Sigmoid colon (tissue), 4 donors: ENCODE results near the gene PCP4.

Experiments used
- CTCF ChIP-seq, 4 experiments: fragments of 450-650 bp in 3 of 4; fragments of 200-600 bp in 1 of 4; IDR thresholded peaks; one replicate each; pipeline ENCODE4 v1.5.1; 2016 to 2019; ENCODE audit warnings: antibody characterized with exemption in 4 of 4, mild to moderate bottlenecking in 3 of 4, moderate library complexity in 2 of 4
- POLR2A ChIP-seq, 2 donors: fragments of 450-650 bp; IDR thresholded peaks; one replicate each; pipeline ENCODE4 v1.6.1; 2016; ENCODE audit warnings: antibody characterized with exemption in 2 of 2, mild to moderate bottlenecking in 2 of 2, moderate library complexity in 2 of 2
- POLR2AphosphoS5 ChIP-seq, 4 donors: sonication (generic); formaldehyde crosslinking; IDR thresholded peaks; one replicate each; pipeline ENCODE4 v1.6.1; 2017; ENCODE audit warnings: antibody characterized with exemption in 4 of 4

- TF ChIP-seq POLR2AphosphoS5 (IDR thresholded peaks at IDR 0.05) = no peak
- no peak for TF ChIP-seq CTCF (IDR thresholded peaks at IDR 0.05)
- no peak for TF ChIP-seq POLR2A (IDR thresholded peaks at IDR 0.05)
These were observed 51.3 kb downstream of the PCP4 start for GRCh38 chr21:39918558-39918957.
